HG03469 (cell line): ENCODE data around the gene LNX1.

ENCODE experiments used
- ATAC-seq: cut with Tn5 transposase; IDR thresholded peaks from one replicate; pipeline ENCODE4 v1.9.1; 2021; ENCODE audit warnings: mild to moderate bottlenecking, moderate library complexity, moderate number of reproducible peaks; ENCODE audit not compliant: unreplicated experiment

Gene LNX1

GRCh38 chr4:53601251-53601764, 10.0 kb upstream of the LNX1 start:
- peak; percentile 42 for ATAC-seq

- no peak for ATAC-seq
Measured at GRCh38 chr4:53599632-53600031, 8.3 kb upstream of the LNX1 start.

- ATAC-seq, result no peak
Measured at GRCh38 chr4:53598901-53599300, 7.6 kb upstream of the LNX1 start.

GRCh38 chr4:53598483-53598882, 7.2 kb upstream of the LNX1 start:
- ATAC-seq, result no peak

GRCh38 chr4:53596901-53597300, 5.6 kb upstream of the LNX1 start:
- ATAC-seq, result no peak

GRCh38 chr4:53595834-53596233, 4.5 kb upstream of the LNX1 start:
- no peak for ATAC-seq

- ATAC-seq, result no peak
Measured at GRCh38 chr4:53595204-53595603, 3.9 kb upstream of the LNX1 start.

GRCh38 chr4:53593765-53594164, 2.5 kb upstream of the LNX1 start:
- ATAC-seq, result no peak

GRCh38 chr4:53592686-53593501, 1.6 kb upstream of the LNX1 start:
- no peak for ATAC-seq

GRCh38 chr4:53592122-53592521, 836 bp upstream of the LNX1 start:
- no peak for ATAC-seq

- no peak for ATAC-seq
Measured at GRCh38 chr4:53590187-53590586, 1.1 kb downstream of the LNX1 start.

GRCh38 chr4:53589511-53589910, 1.8 kb downstream of the LNX1 start:
- ATAC-seq, result no peak

GRCh38 chr4:53587135-53587534, 4.2 kb downstream of the LNX1 start:
- no peak for ATAC-seq

- ATAC-seq, result no peak
Measured at GRCh38 chr4:53586121-53586816, 5.0 kb downstream of the LNX1 start.

GRCh38 chr4:53584658-53585057, 6.6 kb downstream of the LNX1 start:
- ATAC-seq, result no peak

GRCh38 chr4:53583513-53583912, 7.8 kb downstream of the LNX1 start:
- no peak for ATAC-seq

- ATAC-seq, result no peak
Measured at GRCh38 chr4:53582194-53582593, 9.1 kb downstream of the LNX1 start.

GRCh38 chr4:53580274-53580673, 11.0 kb downstream of the LNX1 start:
- ATAC-seq, result no peak

- ATAC-seq, result no peak
Measured at GRCh38 chr4:53579826-53580225, 11.5 kb downstream of the LNX1 start.

- ATAC-seq, result no peak
Measured at GRCh38 chr4:53576676-53577372, 14.5 kb downstream of the LNX1 start.

GRCh38 chr4:53576071-53576617, 15.1 kb downstream of the LNX1 start:
- ATAC-seq, result no peak
